K562 (cell line): ENCODE results near the gene UBE2QL1. TPM values are rescaled to one million over a fixed set of nuclear protein-coding genes. Genes with fewer than 3 reads are reported as not detected.

ENCODE experiments used
- ATAC-seq: fragments of 200-7000 bp; cut with Tn5 transposase; 3 replicates; pipeline ENCODE4 v1.9.1; 2020; ENCODE audit warnings: moderate library complexity
- BruUV-seq: library from RNA; stranded (reverse); fragments of 400-500 nt; replicated peaks from 2 replicates; lab custom pipeline; 2021; lab: Mats Ljungman, UMichigan
- CTCF ChIA-PET: fragments of 300-600 bp; formaldehyde crosslinking; extraction: SDS; loops from one replicate; lab custom pipeline; 2021; ENCODE audit warnings: low intra/inter-chr PET ratio; lab: Yijun Ruan, JAX
- POLR2A ChIA-PET: fragments of 300-600, 350-650 bp; sonication (Branson Sonifier 250); formaldehyde crosslinking; extraction: SDS; loops from one replicate; lab custom pipeline; 2021; ENCODE audit warnings: antibody characterized with exemption, inconsistent platforms; lab: Yijun Ruan, JAX
- DNase-seq, 4 experiments: peaks; one replicate each; pipeline versions ENCODE4 v3.0.0 to v3.0.0-alpha.2; 2011 to 2018; ENCODE audit warnings: low spot score in 3 of 4, mixed read lengths in 3 of 4; ENCODE audit errors: extremely low read depth in 1 of 4
- FAIRE-seq: peaks from 2 replicates; lab custom pipeline; 2011; peaks lifted over from hg19 to GRCh38; lab: Jason Lieb, UNC
- H2AFZ ChIP-seq: 2 replicates; pipeline ENCODE4 v1.6.0; 2011; ENCODE audit warnings: low read depth, low read length, control low read depth, inconsistent platforms
- H3K27ac ChIP-seq: fragments of 200-600 bp; 3 replicates; pipeline ENCODE4 v1.8.0; 2011; ENCODE audit warnings: low read depth, mild to moderate bottlenecking, control low read depth, inconsistent platforms, low read length, moderate library complexity, mixed read lengths; ENCODE audit errors: extremely low read depth
- H3K27me3 ChIP-seq, 2 experiments: fragments of 300-600 bp in 1 of 2; 2 replicates in 1 of 2; 3 replicates in 1 of 2; pipeline versions ENCODE4 v1.6.0 to v1.8.0; 2011; ENCODE audit warnings: inconsistent platforms in 2 of 2, low read length in 2 of 2, mild to moderate bottlenecking in 1 of 2, mixed read lengths in 1 of 2, moderate library complexity in 1 of 2; ENCODE audit not compliant: control insufficient read depth in 2 of 2, insufficient read depth in 2 of 2
- H3K36me3 ChIP-seq: fragments of 300-600 bp; 3 replicates; pipeline ENCODE4 v1.8.0; 2011; ENCODE audit warnings: mild to moderate bottlenecking, low read length, inconsistent platforms; ENCODE audit not compliant: control insufficient read depth, insufficient read depth
- H3K4me1 ChIP-seq, 2 experiments: fragments of 200-600 bp in 1 of 2; replicated peaks in 1 of 2; 2 replicates in 1 of 2; 3 replicates in 1 of 2; pipeline versions ENCODE4 v1.5.1 to v1.8.0; 2011; ENCODE audit warnings: inconsistent platforms in 2 of 2, low read length in 2 of 2, mild to moderate bottlenecking in 1 of 2, mixed read lengths in 1 of 2, moderate library complexity in 1 of 2; ENCODE audit not compliant: control insufficient read depth in 2 of 2, insufficient read depth in 2 of 2
- H3K4me2 ChIP-seq: 2 replicates; pipeline ENCODE4 v1.6.1; 2011; ENCODE audit warnings: low read length, control low read depth, inconsistent platforms, mixed read lengths; ENCODE audit not compliant: insufficient read depth
- H3K4me3 ChIP-seq: fragments of 200-600 bp; sonication (generic), shearing (Covaris generic); 2 replicates; pipeline ENCODE4 v1.5.1; 2016; ENCODE audit warnings: control low read depth, inconsistent platforms
- H3K79me2 ChIP-seq: fragments of 200-600 bp; 3 replicates; pipeline ENCODE4 v1.8.0; 2011; ENCODE audit warnings: low read length, inconsistent platforms; ENCODE audit not compliant: control insufficient read depth, insufficient read depth
- H3K9ac ChIP-seq, 2 experiments: 2 replicates each; pipeline versions ENCODE4 v1.6.0 to v1.6.1; 2011; ENCODE audit warnings: low read depth in 2 of 2, low read length in 2 of 2, control low read depth in 1 of 2, inconsistent platforms in 1 of 2, mild to moderate bottlenecking in 1 of 2, mixed read lengths in 1 of 2; ENCODE audit not compliant: insufficient read depth in 1 of 2
- H3K9me1 ChIP-seq: one replicate; pipeline ENCODE4 v1.6.0; 2011; ENCODE audit warnings: inconsistent platforms, mild to moderate bottlenecking, low read length, moderate library complexity; ENCODE audit not compliant: control insufficient read depth, insufficient read depth
- H3K9me3 ChIP-seq: replicated peaks from 2 replicates; pipeline ENCODE4 v1.5.1; 2011; ENCODE audit warnings: low read depth, low read length, inconsistent platforms; ENCODE audit not compliant: control insufficient read depth, insufficient read depth
- H4K20me1 ChIP-seq: replicated peaks from 2 replicates; pipeline ENCODE4 v1.6.1; 2011; ENCODE audit warnings: low read length, inconsistent platforms, mixed read lengths; ENCODE audit not compliant: control insufficient read depth, insufficient read depth
- FOSL1 ChIP-seq: fragments of 200-800 bp; sonication (Bioruptor generic); conservative IDR thresholded peaks from 2 replicates; pipeline ENCODE4 v1.6.1; 2016; ENCODE audit warnings: missing genetic modification characterization, missing compliant biosample characterization
- HMG20A ChIP-seq: fragments of 450-650 bp; formaldehyde crosslinking; conservative IDR thresholded peaks from 2 replicates; pipeline ENCODE4 v1.4.0; 2020; ENCODE audit warnings: mild to moderate bottlenecking, mixed read lengths
- NBN ChIP-seq: fragments of 450-650 bp; IDR thresholded peaks from 2 replicates; pipeline ENCODE4 v1.6.1; 2016; ENCODE audit warnings: low read depth, mild to moderate bottlenecking
- NFRKB ChIP-seq: fragments of 450-650 bp; IDR thresholded peaks from 2 replicates; pipeline ENCODE4 v1.6.1; 2016; ENCODE audit warnings: low read depth
- POLR2A ChIP-seq: fragments of 450-650 bp; conservative IDR thresholded peaks from 2 replicates; pipeline ENCODE4 v1.6.1; 2016
- TAF9B ChIP-seq: fragments of 450-650 bp; IDR thresholded peaks from 2 replicates; pipeline ENCODE4 v1.6.1; 2018; ENCODE audit warnings: mild to moderate bottlenecking; ENCODE audit not compliant: partially characterized antibody
- TSC22D4 ChIP-seq: fragments of 450-650 bp; IDR thresholded peaks from 2 replicates; pipeline ENCODE4 v1.6.1; 2016; ENCODE audit warnings: missing genetic modification characterization, missing biosample characterization, control low read depth
- ZNF408 ChIP-seq: fragments of 250-450 bp; sonication (Bioruptor Pico); IDR thresholded peaks from 2 replicates; pipeline ENCODE4 v1.4.0; 2020; ENCODE audit warnings: low read depth, mild to moderate bottlenecking, moderate library complexity
- ZNF668 ChIP-seq: fragments of 250-450 bp; sonication (Bioruptor Pico); IDR thresholded peaks from 2 replicates; pipeline ENCODE4 v1.8.0; 2022; ENCODE audit warnings: mild to moderate bottlenecking, inconsistent platforms
- ZNF699 ChIP-seq: fragments of 250-450 bp; sonication (Bioruptor Pico); IDR thresholded peaks from 2 replicates; pipeline ENCODE4 v1.8.0; 2021; ENCODE audit warnings: mild to moderate bottlenecking, moderate library complexity; ENCODE audit not compliant: insufficient replicate concordance
- WGBS: fragments of 100-300 bp; shearing (Covaris generic); methylation state at CpG from one replicate; pipeline ENCODE4 v1.1.6; 2016; ENCODE audit warnings: low coverage, mixed read lengths; ENCODE audit not compliant: insufficient coverage; ENCODE audit errors: missing lambda C conversion rate; 5-methylcytosine and 5-hydroxymethylcytosine counted together
- in situ Hi-C: fragments of 300-500 bp; cut with MboI; formaldehyde crosslinking; loops from 4 replicates; pipeline ENCODE4 v1.15.0; 2018; ENCODE audit warnings: inconsistent platforms, mixed read lengths
- intact Hi-C: fragments of 100-400 bp; cut with micrococcal nuclease; formaldehyde crosslinking; loops from 2 replicates; pipeline ENCODE4 v1.14.2; 2022
- polyA plus RNA-seq, 8 experiments: library from polyadenylated mRNA; depleted of rRNA in 4 of 8; stranded (reverse) in 5 of 8; unstranded in 3 of 8; fragments of >200 nt; fragmentation: Nextera tagmentation in 2 of 8; fragmentation: Illumina TruSeq in 1 of 8; extraction: Ambion mirVana in 2 of 8; extraction: Trizol in 1 of 8; gene quantifications; 2 replicates each; pipeline versions ENCODE4 v1.2.1 to v1.2.3, GENCODE V29; 2011 to 2014; ENCODE audit warnings: inconsistent platforms in 1 of 8, missing spikeins in 1 of 8
- total RNA-seq, 7 experiments: library from RNA; depleted of rRNA in 6 of 7; stranded (reverse); fragments of >200 nt in 6 of 7; fragmentation: Illumina TruSeq in 2 of 7; extraction: Trizol in 2 of 7; gene quantifications; 2 replicates each; pipeline versions ENCODE4 v1.2.1 to v1.2.3, GENCODE V29; 2011 to 2021; ENCODE audit warnings: low replicate concordance in 1 of 7
- TF ChIP-seq, protein P1 (sequence below): fragments of 250-450 bp; sonication (Bioruptor Pico); IDR thresholded peaks from 2 replicates; pipeline ENCODE4 v1.8.0; 2022; ENCODE audit warnings: inconsistent platforms
- TF ChIP-seq, protein P2 (sequence below): fragments of 250-450 bp; sonication (Bioruptor Pico); IDR thresholded peaks from 2 replicates; pipeline ENCODE4 v1.9.0; 2021; ENCODE audit warnings: mild to moderate bottlenecking, inconsistent platforms
- TF ChIP-seq, protein P3 (sequence below): fragments of 150-350 bp; conservative IDR thresholded peaks from 2 replicates; pipeline ENCODE4 v1.6.1; 2014; ENCODE audit warnings: low read length
- TF ChIP-seq, protein P4 (sequence below): sonication (generic); formaldehyde crosslinking; IDR thresholded peaks from 2 replicates; pipeline ENCODE4 v1.8.0; 2022; ENCODE audit warnings: mild to moderate bottlenecking, missing genetic modification reagents
- TF ChIP-seq, protein P5 (sequence below): sonication (generic); formaldehyde crosslinking; IDR thresholded peaks from 2 replicates; pipeline ENCODE4 v1.8.0; 2022; ENCODE audit warnings: missing genetic modification reagents, mild to moderate bottlenecking, moderate library complexity, borderline replicate concordance

UBE2QL1 gene
- total and polyA plus RNA-seq, 9 of the 15 experiments (the other 6 are each of a cell fraction or from before 2014, with no cell fraction given), result not detected

DNA sequence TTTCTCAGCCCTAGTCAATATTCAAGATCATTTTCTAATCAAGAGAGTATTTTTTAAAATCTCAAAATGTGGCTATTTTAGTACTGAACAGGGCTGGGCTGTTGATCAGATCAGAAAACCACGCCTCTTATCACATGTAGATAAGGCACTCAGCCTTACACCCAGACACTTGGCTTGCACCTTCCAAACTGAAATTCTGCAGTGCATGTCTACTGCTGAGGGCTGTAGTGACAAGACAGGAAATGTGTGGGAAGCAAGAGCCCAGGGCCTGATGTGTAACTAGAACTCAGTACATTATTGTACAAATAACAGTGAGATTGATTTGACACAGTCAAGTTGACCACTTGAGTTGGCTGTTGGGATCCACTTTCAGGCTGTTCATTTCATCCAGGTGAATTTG, 48.6 kb downstream of the UBE2QL1 start:
- no peak for FAIRE-seq
- Histone ChIP-seq H3K4me1 (no peaks in the 10 kb centered on the region), H3K9me1 (no peaks in the 10 kb centered on the region), H3K36me3 (no peaks in the 10 kb centered on the region), H3K27me3 (peaks cover 19 to 36% of the 10 kb centered on the region in 2 experiments), H3K9ac (no peak overlapping the region), H3K9me3 (no peaks in the 10 kb centered on the region), H3K27ac (no peak overlapping the region), H2AFZ (no peak overlapping the region), H3K4me3 (no peak overlapping the region), H3K4me2 (no peak overlapping the region), H3K79me2 (no peaks in the 10 kb centered on the region), H4K20me1 (no peaks in the 10 kb centered on the region)
- no peak for DNase-seq
- intact Hi-C loops, result no loop called here
- WGBS, result 0% methylated on average over 1 of the region's 1 CpG
- no TSS peak for BruUV-seq
- ChIA-PET CTCF (no interaction called here), POLR2A (interaction anchor here (0.9 kb wide), 1 partner anchor 9 kb away, joined by 4 read pairs; no protein-coding TSS in a partner anchor)
- in situ Hi-C loops, result no loop called here
- no peak for ATAC-seq
- TF ChIP-seq, protein P1, sequence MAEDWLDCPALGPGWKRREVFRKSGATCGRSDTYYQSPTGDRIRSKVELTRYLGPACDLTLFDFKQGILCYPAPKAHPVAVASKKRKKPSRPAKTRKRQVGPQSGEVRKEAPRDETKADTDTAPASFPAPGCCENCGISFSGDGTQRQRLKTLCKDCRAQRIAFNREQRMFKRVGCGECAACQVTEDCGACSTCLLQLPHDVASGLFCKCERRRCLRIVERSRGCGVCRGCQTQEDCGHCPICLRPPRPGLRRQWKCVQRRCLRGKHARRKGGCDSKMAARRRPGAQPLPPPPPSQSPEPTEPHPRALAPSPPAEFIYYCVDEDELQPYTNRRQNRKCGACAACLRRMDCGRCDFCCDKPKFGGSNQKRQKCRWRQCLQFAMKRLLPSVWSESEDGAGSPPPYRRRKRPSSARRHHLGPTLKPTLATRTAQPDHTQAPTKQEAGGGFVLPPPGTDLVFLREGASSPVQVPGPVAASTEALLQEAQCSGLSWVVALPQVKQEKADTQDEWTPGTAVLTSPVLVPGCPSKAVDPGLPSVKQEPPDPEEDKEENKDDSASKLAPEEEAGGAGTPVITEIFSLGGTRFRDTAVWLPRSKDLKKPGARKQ, result no peak
- TF ChIP-seq HMG20A (CRISPR knock-in tag) (no peak), NFRKB (no peak), TAF9B (no peak), FOSL1 (tag) (no peak), NBN (no peak), ZNF408 (CRISPR knock-in tag) (no peak), ZNF668 (CRISPR knock-in tag) (no peak), POLR2A (no peak), ZNF699 (CRISPR knock-in tag) (no peak), TSC22D4 (no peak)
- TF ChIP-seq, protein P2, sequence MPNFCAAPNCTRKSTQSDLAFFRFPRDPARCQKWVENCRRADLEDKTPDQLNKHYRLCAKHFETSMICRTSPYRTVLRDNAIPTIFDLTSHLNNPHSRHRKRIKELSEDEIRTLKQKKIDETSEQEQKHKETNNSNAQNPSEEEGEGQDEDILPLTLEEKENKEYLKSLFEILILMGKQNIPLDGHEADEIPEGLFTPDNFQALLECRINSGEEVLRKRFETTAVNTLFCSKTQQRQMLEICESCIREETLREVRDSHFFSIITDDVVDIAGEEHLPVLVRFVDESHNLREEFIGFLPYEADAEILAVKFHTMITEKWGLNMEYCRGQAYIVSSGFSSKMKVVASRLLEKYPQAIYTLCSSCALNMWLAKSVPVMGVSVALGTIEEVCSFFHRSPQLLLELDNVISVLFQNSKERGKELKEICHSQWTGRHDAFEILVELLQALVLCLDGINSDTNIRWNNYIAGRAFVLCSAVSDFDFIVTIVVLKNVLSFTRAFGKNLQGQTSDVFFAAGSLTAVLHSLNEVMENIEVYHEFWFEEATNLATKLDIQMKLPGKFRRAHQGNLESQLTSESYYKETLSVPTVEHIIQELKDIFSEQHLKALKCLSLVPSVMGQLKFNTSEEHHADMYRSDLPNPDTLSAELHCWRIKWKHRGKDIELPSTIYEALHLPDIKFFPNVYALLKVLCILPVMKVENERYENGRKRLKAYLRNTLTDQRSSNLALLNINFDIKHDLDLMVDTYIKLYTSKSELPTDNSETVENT (CRISPR knock-in tag), result no peak
- TF ChIP-seq, protein P3, sequence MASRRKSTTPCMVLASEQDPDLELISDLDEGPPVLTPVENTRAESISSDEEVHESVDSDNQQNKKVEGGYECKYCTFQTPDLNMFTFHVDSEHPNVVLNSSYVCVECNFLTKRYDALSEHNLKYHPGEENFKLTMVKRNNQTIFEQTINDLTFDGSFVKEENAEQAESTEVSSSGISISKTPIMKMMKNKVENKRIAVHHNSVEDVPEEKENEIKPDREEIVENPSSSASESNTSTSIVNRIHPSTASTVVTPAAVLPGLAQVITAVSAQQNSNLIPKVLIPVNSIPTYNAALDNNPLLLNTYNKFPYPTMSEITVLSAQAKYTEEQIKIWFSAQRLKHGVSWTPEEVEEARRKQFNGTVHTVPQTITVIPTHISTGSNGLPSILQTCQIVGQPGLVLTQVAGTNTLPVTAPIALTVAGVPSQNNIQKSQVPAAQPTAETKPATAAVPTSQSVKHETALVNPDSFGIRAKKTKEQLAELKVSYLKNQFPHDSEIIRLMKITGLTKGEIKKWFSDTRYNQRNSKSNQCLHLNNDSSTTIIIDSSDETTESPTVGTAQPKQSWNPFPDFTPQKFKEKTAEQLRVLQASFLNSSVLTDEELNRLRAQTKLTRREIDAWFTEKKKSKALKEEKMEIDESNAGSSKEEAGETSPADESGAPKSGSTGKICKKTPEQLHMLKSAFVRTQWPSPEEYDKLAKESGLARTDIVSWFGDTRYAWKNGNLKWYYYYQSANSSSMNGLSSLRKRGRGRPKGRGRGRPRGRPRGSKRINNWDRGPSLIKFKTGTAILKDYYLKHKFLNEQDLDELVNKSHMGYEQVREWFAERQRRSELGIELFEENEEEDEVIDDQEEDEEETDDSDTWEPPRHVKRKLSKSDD, result no peak
- TF ChIP-seq, protein P4, sequence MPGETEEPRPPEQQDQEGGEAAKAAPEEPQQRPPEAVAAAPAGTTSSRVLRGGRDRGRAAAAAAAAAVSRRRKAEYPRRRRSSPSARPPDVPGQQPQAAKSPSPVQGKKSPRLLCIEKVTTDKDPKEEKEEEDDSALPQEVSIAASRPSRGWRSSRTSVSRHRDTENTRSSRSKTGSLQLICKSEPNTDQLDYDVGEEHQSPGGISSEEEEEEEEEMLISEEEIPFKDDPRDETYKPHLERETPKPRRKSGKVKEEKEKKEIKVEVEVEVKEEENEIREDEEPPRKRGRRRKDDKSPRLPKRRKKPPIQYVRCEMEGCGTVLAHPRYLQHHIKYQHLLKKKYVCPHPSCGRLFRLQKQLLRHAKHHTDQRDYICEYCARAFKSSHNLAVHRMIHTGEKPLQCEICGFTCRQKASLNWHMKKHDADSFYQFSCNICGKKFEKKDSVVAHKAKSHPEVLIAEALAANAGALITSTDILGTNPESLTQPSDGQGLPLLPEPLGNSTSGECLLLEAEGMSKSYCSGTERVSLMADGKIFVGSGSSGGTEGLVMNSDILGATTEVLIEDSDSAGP (CRISPR knock-in tag), result no peak
- TF ChIP-seq, protein P5, sequence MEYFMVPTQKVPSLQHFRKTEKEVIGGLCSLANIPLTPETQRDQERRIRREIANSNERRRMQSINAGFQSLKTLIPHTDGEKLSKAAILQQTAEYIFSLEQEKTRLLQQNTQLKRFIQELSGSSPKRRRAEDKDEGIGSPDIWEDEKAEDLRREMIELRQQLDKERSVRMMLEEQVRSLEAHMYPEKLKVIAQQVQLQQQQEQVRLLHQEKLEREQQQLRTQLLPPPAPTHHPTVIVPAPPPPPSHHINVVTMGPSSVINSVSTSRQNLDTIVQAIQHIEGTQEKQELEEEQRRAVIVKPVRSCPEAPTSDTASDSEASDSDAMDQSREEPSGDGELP (CRISPR knock-in tag), result no peak
